A673 (cell line): ENCODE measurements around the gene GNG12. TPM values are rescaled to one million over a fixed set of nuclear protein-coding genes. Genes with fewer than 3 reads are reported as not detected.

ENCODE experiments used
- BruUV-seq: library from RNA; stranded (reverse); fragments of 400-500 nt; replicated peaks from 2 replicates; lab custom pipeline; 2021; lab: Mats Ljungman, UMichigan
- CTCF ChIA-PET: fragments of 300-600 bp; sonication (Branson Sonifier 250); formaldehyde crosslinking; loops from one replicate; lab custom pipeline; 2022; ENCODE audit warnings: antibody characterized with exemption; lab: Charles Lee
- POLR2A ChIA-PET: fragments of 300-600 bp; sonication (Branson Sonifier 250); formaldehyde crosslinking; loops from one replicate; lab custom pipeline; 2022; ENCODE audit warnings: antibody characterized with exemption; ENCODE audit not compliant: low non-redundant PET; lab: Charles Lee
- DNase-seq: peaks from one replicate; pipeline ENCODE4 v3.0.0-alpha.2; 2015; ENCODE audit warnings: low spot score
- H3K27ac ChIP-seq: fragments of 200-600 bp; sonication (generic); 2 replicates; pipeline ENCODE4 v1.5.1; 2016; ENCODE audit warnings: mixed run types, low read depth, mild to moderate bottlenecking, mixed read lengths, antibody characterized with exemption, low read length; ENCODE audit not compliant: poor library complexity, severe bottlenecking
- H3K27me3 ChIP-seq: fragments of 200-600 bp; sonication (generic); replicated peaks from 2 replicates; pipeline ENCODE4 v1.6.1; 2017; ENCODE audit warnings: mixed run types, low read depth, mild to moderate bottlenecking, mixed read lengths, antibody characterized with exemption, low read length; ENCODE audit not compliant: insufficient read depth, poor library complexity
- H3K36me3 ChIP-seq: fragments of 200-600 bp; sonication (generic); 2 replicates; pipeline ENCODE4 v1.6.1; 2016; ENCODE audit warnings: mixed run types, mild to moderate bottlenecking, mixed read lengths, antibody characterized with exemption, low read length; ENCODE audit not compliant: insufficient read depth, poor library complexity, severe bottlenecking
- H3K4me1 ChIP-seq: fragments of 200-600 bp; sonication (generic); 2 replicates; pipeline ENCODE4 v1.6.1; 2017; ENCODE audit warnings: mixed run types, mild to moderate bottlenecking, mixed read lengths, antibody characterized with exemption, low read length; ENCODE audit not compliant: insufficient read depth, poor library complexity, severe bottlenecking
- H3K4me3 ChIP-seq: fragments of 200-600 bp; sonication (generic); 2 replicates; pipeline ENCODE4 v1.5.1; 2016; ENCODE audit warnings: low read depth, mixed run types, mild to moderate bottlenecking, mixed read lengths, low read length; ENCODE audit not compliant: poor library complexity, severe bottlenecking
- H3K9me3 ChIP-seq: fragments of 200-600 bp; sonication (generic); 2 replicates; pipeline ENCODE4 v1.6.1; 2016; ENCODE audit warnings: mixed run types, low read depth, mild to moderate bottlenecking, mixed read lengths, antibody characterized with exemption, low read length; ENCODE audit not compliant: poor library complexity, severe bottlenecking
- EZH2 ChIP-seq: fragments of 200-600 bp; sonication (generic); IDR thresholded peaks from 2 replicates; pipeline ENCODE4 v1.6.1; 2017; ENCODE audit warnings: borderline replicate concordance, low read depth, mild to moderate bottlenecking, mixed read lengths, antibody characterized with exemption, low read length; ENCODE audit not compliant: poor library complexity, severe bottlenecking
- intact Hi-C: fragments of 100-400 bp; cut with micrococcal nuclease; formaldehyde crosslinking; loops from one replicate; pipeline ENCODE4 v1.10.0; 2022; ENCODE audit not compliant: unreplicated experiment
- total RNA-seq: library from RNA; stranded (reverse); gene quantifications from 2 replicates; pipeline ENCODE4 v1.2.3, GENCODE V29; 2021
- TF ChIP-seq, protein P1 (sequence below): fragments of 300-800, 200-600 bp; sonication (generic); conservative IDR thresholded peaks from 2 replicates; pipeline ENCODE4 v1.5.1; 2017; ENCODE audit warnings: low read depth, mild to moderate bottlenecking, antibody characterized with exemption, low read length, moderate library complexity, mixed read lengths

Gene GNG12
- total RNA-seq, 1 experiment from 2014 or later, result 54.8 TPM

DNA sequence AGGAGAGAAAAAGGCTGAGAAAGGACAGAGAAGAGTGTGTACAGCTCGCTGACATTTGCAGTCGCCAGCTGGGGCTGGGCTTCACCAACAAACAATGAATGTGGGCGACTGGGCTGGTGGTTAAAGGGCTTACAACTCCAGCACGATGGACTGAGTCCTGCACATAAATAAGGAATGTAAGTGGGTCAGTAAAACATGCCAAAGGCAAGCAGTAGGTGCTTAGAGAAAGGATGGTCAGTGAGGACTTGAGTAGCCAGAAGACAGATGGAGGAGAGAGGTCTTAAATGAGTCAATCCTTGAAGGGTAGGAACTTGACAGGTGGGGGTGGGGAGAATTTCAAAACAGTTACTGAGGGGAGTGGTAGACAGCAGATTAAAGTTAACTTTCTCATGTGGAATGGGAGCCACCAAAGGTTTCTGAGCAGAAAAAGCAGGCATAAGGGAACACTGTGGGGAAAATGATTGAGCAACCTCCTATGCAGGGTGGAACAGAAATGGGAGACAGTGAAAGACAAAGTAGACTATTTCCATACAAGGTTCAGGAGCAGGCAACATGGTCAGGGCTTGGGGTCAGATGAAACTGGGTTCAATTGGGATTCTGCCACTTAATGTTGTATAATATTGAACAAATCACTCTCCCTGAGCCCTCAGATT lies 110.8 kb downstream of the GNG12 start:
- no peaks in the 10 kb centered on the region for H3K27me3 ChIP-seq
- no peak overlapping the region for H3K27ac ChIP-seq
- TF ChIP-seq EZH2, result no peak
- TF ChIP-seq, protein P1, sequence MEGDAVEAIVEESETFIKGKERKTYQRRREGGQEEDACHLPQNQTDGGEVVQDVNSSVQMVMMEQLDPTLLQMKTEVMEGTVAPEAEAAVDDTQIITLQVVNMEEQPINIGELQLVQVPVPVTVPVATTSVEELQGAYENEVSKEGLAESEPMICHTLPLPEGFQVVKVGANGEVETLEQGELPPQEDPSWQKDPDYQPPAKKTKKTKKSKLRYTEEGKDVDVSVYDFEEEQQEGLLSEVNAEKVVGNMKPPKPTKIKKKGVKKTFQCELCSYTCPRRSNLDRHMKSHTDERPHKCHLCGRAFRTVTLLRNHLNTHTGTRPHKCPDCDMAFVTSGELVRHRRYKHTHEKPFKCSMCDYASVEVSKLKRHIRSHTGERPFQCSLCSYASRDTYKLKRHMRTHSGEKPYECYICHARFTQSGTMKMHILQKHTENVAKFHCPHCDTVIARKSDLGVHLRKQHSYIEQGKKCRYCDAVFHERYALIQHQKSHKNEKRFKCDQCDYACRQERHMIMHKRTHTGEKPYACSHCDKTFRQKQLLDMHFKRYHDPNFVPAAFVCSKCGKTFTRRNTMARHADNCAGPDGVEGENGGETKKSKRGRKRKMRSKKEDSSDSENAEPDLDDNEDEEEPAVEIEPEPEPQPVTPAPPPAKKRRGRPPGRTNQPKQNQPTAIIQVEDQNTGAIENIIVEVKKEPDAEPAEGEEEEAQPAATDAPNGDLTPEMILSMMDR, result no peak
- ChIA-PET CTCF (no interaction called here), POLR2A (no interaction called here)
- intact Hi-C loops, result no loop called here
- peaks cover 30% of the 10 kb centered on the region for H3K4me1 ChIP-seq
- no peak overlapping the region for H3K4me3 ChIP-seq
- BruUV-seq, result no TSS peak
- no peaks in the 10 kb centered on the region for H3K9me3 ChIP-seq
- no peak for DNase-seq
- H3K36me3 ChIP-seq, result no peaks in the 10 kb centered on the region

DNA sequence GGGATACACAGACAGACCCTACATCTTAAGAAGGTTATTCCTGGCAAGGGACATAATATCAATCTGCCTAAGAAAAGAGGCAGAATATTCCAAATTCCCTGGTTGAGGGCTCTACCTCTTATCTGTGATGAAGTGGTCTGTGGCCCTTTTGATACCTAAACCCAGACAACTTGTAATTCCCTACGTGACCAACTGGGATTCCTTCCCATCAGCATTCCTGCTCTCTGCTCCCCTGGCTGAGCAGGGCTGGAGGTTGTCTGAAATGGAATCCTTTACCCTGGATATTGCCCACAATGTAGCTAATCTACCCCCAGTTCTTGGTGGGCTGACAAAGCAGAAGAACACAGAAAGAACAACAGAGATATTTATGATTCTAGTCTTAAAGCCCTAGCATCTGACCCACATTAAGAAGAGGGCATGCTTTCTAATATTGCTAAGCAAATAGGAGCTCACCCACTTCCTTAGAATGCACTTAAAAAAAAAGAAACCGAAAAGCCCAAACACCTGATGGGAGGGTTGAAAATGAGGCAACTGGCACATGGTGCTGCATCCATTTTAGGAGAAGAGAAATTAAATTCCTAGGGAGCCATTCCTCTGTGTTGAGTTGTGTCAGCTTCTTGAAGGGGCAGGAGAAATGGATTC lies 111.5 kb downstream of the GNG12 start:
- intact Hi-C loops, result no loop called here
- ChIA-PET POLR2A (no interaction called here), CTCF (no interaction called here)
- Histone ChIP-seq H3K4me3 (no peak overlapping the region), H3K36me3 (no peaks in the 10 kb centered on the region), H3K27me3 (no peaks in the 10 kb centered on the region), H3K9me3 (no peaks in the 10 kb centered on the region), H3K4me1 (peaks cover 36% of the 10 kb centered on the region), H3K27ac (no peak overlapping the region)
- BruUV-seq, result no TSS peak
- no peak for DNase-seq
- TF ChIP-seq EZH2, result no peak
- TF ChIP-seq, protein P1, result no peak

DNA sequence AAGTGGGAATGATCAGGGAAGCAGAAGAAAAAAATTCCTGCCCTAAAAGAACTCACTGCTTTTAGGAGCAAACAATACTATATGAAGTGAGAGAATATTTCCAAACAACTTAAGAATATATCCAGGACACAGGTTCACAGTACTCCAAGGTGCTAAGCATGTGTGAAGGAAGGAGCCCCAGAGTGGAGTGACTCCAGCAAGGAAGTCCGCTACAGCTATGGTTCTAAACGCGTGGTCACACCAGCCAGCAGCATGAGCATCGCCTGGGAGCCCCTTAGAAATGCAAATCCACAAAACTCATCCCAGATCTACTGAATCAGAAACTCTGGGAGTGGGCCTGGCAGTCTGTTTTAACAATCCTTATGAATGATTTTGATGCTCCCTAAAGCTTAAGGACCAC lies 112.2 kb downstream of the GNG12 start:
- ChIA-PET CTCF (no interaction called here), POLR2A (no interaction called here)
- no peaks in the 10 kb centered on the region for H3K9me3 ChIP-seq
- intact Hi-C loops, result no loop called here
- no peak for DNase-seq
- H3K4me1 ChIP-seq, result peaks cover 43% of the 10 kb centered on the region
- BruUV-seq, result no TSS peak
- no peaks in the 10 kb centered on the region for H3K36me3 ChIP-seq
- TF ChIP-seq, protein P1, result no peak
- no peak for TF ChIP-seq EZH2
- H3K4me3 ChIP-seq, result no peak overlapping the region
- H3K27me3 ChIP-seq, result no peaks in the 10 kb centered on the region
- no peak overlapping the region for H3K27ac ChIP-seq
